NCI-H2029 treated with DMSO at 0.1 percent for 48 hours (cell line): ENCODE results near the gene BTBD7.

Source experiments
- DNase-seq: peaks from one replicate; lab custom pipeline; 2025; lab: John Stamatoyannopoulos, UW

BTBD7 gene

DNA sequence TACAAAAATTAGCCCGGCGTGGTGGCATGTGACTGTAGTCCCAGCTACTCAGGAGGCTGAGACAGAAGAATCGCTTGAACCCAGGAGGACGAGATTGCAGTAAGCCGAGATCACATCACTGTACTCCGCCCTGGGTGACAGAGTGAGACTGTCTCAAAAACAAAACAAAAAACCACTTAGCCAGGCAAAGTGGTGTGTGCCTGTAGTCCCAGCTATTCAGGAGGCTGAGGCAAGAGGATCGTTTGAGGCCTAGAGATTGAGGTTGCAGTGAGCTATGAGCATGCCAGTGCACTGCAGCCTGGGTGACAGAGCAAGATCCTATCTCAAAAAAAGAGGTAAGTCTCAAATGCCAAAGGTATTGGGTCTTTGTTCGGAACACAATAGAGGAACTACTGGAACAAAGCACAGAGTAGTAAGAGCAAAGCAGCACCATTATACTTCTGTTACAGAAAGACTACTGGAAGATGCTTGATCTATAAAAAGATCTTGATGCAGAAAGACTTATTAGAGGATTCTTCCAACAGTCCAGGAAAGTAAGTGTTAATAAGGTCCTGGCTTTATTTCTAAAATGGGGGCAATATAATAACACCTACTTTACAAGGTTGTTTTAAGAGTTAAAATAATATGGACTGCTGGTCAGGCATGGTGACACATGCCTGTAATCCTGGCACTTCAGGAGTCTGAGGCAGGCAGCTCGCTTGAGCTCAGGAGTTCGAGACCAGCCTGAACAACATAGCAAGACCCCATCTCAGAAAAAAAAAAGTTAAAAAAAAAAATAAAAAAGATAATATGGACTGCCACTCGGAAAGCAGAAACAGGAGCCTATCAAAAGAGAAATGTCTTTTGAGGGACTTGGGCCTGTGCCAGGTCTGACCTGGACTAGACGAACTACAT is 29.9 kb downstream of the BTBD7 start:
- no peak for DNase-seq

DNA sequence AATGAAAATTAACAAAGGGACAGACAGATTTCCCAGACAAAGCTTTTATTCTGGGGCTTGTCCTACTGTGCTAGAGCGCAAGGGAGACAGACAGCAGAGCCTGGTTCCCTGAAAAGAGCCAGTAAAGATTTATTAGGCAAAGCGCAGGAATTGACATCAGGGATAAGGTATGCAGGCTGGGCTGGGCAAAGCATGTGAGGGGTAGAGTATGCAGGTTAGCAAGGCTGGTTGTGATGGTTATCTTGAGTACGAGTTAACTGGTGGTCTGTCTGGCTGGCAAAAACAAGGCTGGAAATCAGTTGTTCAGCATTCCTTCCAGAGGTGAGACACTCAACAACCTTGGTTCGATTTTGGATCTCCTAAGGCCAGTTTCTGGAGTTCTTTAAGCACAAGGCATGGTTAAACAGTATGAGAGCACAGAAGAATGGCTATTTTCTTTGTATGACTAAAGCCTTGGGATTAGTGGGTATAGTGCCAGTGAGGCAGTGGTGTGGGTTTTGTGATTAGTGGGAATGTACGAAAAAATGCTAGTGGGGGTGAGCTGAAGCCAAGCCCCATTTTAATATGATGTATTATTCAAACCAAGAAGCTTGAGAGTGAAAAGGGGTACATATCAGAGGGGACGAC is 30.9 kb downstream of the BTBD7 start:
- no peak for DNase-seq

DNA sequence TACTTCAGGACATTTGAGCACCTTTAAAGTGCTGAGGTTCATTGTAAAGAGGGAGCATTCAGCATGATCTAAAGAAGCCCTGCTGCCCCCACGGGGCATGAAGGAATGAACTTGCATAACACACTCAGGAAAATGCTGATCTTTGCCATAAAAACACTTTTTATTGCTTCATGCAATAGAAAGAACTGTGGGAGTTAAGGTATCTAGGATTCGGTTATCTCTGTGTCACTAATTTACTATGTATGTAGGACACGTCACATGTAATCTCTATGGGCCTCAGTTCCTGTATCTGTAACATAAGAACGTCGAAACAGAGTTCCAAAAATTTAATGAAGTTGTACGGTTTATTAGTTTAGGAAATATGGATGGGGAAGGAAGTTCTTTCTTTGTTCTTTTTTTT is 33.0 kb downstream of the BTBD7 start:
- no peak for DNase-seq

DNA sequence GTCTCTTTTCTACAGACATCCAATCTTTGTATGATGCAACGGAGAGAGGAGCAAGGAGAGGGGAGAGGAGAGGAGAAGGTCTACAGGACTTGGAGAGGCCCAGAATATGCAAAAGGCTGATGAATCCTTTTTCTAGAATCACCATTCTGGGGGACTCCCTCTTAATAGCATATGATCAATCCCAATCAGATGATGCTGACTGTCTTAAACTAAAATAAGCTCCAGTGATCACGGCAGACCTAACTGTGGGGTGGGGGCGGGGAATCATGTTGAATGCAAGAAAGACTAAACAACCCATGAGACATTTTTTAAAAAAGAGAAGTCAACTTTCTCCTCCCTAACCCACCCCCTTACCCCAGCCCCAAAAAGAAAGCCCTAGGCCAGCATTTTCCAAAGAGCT is 33.4 kb downstream of the BTBD7 start:
- no peak for DNase-seq

DNA sequence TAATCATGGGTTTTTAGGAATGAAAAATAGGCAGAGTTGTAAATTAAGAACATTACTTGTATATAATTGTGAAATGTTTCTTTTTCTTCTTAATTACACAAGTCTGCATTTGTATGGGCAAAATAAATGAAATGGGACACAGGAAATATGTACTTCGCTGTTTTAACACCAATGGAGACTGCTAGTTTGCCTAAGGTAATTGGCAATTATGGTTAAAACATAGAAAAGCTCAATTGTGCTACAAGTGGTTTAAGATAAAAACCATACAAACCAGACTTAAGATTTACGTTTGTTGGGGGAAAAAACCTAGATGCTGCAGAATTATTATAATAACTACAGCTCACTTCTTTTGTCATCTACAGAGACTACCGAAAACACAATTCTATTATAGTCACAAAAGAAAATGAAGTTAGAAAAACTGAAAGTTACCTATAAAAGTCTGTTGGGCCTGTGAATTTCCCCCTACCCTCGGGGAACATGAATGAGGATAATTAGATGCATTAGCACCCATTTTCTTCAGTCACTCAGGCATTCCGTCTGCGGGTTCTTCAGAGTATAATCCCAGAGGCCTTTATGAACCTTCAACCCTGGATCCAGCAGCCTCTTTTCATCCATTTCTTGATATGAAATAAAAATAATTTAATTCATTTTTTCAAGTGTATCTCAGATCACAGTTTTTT is 37.2 kb downstream of the BTBD7 start:
- no peak for DNase-seq

DNA sequence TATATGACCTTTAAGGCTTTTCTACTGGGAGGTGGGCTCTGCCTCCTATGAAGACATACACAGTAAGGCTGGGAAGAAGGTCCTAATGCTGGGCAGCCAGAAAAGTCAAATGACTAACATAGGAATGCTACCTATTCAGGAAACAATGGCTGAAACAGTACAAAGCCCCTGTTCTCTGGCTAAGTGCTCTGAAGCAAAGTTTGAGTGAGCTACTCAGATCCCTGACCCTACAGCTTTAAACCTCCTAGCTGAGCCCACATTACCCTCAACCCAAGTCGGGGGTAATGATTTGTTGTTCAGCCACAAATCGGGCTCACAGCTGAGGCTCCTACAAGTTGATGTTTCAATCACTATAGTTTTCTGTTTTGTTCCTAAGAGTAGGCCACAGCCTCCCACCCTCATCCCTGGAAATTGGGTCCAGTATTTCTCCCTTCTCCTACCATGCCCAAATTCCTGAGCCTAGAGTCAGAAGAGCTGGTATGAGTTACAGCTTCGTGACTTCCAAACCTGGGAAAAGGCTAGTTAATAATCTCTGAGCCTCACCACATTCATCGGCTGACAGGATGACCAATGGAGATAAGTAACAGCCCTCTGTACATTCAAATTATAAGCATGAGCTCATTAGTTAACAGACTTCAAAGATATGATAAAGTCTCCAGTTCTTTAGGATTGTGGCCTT is 46.5 kb downstream of the BTBD7 start:
- no peak for DNase-seq

DNA sequence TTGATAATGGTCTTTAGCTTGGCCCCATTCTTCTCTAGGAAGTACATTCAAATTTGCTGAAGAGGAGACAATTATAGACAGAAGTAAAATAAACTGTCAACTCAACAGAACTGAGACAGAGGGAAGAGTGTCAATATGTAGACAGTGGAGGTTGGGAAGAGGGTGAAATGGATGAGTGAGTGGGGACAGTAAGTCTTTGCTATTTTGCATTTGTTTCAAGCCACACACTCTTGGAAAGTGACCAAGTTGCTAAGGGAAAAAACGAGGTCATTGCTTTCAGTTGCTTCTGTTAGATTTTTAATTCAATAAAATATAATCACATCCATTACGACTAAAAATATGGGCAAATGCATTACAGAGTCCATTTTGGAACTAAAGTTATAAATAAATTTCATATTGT is 47.8 kb downstream of the BTBD7 start:
- DNase-seq: no peak

DNA sequence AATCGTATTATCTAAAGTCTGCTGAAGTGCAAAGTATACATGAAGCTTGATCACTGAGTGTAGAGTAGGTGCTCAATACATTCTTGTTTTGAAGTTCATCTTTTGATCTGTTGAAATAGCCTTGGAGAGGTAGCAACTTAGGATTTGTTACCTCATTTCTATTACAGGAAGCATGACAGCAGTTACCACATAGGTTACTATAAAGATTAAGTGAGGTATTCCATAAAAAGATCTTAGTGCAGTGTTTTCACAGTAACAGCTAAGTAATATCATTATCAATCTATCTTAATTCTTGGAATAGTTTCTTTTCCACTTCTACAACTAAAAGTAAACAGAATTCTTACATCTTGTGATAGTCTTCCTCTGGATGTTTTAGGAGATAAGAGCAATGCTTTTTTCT is 50.9 kb downstream of the BTBD7 start:
- DNase-seq: no peak

DNA sequence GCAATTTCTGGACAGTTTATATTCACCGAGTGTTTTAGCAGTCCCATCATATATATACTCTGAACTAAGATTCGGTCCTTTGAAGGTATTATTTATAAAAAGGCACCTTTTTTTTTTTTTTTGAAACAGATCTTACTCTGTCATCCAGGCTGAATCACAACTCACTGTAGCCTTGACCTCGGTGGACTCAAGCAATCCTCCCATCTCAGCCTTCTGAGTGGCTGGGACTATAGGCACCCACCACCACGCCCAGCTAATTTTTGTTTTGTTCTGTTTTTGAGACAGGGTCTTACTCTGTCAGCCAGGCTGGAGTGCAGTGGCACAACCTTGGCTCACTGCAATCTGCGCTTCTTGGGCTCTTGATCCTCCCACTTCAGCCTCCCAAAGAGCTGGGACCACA is 52.1 kb downstream of the BTBD7 start:
- no peak for DNase-seq

DNA sequence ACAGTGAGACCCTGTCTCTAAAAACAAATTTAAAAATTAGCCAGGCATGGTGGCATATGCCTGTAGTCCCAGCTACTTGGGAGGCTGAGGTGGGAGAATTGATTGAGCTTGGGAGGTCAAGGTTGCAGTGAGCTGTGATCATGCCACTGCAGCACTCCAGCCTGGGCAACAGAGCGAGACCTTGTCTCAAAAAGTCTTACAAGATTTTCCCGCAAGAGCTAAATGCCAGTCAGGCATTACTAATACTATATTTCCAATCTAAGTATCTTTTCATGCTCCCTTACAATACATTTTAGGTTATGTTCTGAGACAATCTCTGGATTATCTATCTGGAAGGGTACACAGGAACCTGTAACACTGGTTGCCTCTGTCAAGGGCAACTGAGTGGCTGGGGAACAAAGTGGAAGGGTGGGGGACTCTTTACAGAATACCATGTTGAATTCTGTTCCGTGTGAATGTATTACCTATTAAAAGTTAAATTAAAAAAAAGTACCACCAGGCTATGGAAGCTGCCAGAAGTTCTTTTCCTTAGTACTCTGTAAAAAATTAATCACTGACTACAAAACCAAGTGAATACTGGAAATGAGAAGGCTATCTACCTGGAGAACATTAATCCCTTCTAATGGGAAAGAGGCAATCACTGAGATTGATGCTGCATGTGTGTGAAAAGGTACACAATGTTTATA is 56.7 kb downstream of the BTBD7 start:
- no peak for DNase-seq

DNA sequence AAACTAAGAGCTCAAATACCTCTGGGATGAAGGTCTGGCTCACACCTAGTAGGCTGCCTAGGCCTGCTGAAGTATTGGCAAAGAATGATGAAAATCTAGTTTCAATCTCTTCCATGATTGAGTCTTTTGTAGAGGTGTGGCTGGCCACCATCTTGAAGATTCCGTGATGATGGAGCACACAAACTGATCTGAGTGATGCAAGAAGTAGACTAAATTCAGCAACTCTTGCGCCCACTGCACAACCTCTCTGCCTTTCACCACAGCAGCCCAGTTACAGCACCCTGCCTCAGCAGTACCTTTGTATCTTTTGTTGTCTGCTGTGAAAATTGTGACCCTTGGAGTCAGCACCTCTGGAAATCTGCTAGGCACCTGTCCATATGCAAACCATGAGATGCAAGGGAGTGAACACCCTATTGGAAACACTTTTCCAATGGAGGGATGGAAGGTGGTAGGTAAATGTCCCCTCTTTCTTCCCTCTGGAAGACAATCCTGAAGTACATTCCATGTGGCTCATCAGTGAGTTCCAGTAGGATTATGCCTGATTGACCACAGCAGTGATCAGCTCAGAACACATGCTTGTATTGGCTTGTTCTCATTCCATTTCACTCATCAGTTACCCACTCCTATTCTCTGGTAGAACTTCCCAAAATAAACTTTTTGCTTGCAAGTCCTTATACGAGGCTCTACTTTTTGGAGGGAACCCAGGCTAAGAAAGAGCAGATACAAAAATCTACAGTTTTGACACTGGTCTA is 58.6 kb downstream of the BTBD7 start:
- no peak for DNase-seq

DNA sequence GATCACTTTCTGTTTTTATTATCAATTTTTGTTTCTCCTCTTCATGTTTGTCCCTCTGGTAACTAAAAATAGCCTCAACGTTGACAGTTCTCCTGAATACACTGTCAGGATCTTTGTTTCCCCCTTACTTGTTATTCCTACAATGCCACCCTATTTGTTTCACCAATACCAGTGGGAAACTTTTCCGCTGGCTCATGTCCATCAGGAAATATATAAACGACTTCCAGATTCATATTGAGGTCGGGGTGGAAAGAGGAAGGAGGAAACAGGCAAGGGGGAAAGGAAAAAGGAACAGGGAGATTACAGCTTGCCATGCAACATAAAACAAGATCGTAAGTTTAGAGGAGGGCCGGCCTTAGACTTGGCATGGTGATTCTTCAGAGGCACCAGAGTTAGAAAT is 61.7 kb downstream of the BTBD7 start:
- DNase-seq: no peak

DNA sequence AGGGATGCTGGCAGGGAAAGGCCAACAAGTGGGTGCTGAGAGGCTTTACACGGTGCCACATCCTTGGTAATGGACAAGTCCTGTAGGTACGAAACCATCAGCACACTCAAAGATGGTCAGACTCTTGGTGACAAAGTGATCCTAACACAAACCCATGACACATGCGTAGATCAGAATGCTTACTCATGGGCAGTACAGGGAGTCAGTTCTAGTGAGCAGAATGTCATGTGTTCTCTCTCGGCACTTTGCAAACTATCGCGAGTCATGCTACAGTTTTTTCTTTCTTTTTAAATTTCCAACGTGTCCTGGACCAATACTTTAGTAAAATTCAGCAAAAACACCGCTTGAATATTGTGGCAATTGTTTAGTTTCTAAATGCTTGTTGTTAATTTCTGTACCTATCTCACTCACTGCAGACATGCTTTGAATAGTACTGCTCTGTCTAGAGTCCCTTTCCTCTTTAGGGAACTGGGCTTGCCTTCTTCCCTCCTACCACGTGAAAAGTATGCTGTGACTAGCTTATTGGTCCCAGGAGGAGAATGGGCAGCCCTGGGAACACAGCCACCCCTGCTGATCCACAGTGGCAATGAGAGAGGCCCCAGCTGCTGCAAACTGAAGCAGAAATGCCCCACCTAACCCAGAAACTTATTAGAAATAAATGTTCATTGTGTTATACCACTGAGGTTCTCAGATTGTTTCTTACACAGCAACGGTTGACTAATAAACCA is 63.3 kb downstream of the BTBD7 start:
- no peak for DNase-seq

DNA sequence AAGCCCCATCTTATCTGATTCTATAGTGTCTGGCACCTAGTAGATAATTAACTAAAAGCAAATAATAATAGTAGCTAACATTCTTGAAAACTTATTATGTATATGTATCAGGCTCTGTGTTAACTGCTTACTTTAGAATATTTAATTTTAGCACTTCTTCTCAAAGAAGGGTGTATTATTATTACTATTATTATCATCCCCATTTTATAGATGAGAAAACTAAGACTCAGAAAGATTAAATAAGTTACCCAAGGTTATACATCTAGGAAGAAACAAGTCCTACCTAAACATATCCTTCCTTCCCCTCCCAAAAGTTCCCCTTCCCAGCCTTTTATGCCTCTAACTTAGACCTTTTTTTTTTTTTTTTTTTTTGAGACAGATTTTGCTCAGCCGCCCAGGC is 64.4 kb downstream of the BTBD7 start:
- no peak for DNase-seq

DNA sequence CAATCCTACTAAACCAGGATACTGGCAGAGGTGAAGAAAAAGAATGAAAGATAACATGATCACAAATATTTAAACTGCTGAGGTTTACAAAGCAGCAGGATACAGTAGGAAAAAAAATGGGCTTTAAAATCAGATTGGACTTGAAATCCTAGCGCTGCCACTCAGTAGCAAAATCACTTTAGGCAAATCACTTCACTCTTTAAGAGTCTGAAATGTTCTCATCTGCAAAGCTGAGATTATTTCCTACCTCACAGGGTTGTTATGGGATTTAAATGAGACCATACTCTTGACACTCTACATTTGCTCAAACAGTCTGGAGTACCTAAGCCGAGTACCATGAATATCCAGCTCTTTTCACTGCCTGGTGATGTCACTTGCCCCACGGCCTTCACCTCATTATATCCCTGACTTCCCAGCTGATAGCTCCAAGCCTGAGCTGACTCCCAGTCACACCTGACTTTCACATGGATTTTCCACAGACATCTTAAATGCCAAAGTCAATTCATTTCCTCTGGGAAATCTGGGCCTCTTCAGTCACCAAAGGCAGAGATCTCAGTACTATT is 65.6 kb downstream of the BTBD7 start:
- DNase-seq: no peak

DNA sequence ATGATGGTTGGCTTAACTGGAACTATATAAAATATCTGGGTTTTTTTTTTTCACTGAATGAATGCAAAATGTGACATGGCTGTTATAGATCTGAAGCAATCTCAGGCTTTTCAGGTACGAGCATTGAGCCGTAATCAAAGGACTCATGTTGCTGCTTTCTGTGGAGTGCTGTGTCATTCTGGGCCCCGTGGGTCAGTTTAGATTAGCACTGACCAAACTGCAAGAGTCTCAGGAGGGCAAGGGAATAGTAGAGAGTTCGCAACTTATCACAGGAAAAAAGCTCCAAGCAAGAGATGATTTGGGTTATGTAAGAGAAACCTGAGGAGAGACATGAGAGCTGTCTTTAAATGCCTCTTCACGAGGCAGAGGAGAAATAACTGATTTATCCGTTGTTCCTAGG is 66.7 kb downstream of the BTBD7 start:
- DNase-seq: no peak

DNA sequence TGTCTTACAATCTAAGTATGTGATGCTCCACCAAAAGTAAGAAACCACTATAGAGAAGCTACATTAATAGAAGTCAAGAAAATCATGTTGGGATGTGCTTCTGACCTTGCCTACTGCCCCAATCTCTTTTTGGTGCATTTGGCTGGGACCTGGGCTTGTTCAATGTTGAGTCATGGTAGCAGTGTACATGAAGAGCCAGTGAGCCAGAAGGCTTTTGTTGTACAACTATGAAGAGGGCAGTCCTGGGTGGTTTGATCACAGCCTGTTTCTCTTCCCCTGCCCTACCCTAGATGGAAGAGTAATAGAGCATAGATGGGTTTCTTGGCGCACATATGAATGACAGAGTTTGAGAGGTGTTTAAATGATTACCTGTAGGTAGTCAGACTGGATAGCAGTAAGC is 69.4 kb downstream of the BTBD7 start:
- DNase-seq: no peak

DNA sequence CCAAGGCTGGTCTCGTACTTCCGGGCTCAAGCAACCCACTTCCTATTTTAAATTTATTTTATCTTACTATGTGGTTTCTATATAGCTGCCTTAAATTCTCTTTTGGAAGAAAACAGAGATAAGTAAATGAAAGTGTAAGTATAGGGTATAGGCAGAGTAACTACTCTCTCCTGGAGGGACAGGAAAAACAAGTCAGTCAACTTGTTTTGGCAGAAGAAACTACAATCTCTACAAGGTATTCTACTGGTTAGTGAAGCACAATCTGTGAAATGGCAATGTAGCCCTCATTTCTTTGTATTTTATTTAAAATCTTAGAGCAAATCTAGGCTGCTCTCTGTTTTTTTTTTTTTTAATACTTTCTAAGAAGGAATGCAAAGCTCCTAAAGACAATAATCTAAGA is 70.4 kb downstream of the BTBD7 start:
- DNase-seq: no peak

DNA sequence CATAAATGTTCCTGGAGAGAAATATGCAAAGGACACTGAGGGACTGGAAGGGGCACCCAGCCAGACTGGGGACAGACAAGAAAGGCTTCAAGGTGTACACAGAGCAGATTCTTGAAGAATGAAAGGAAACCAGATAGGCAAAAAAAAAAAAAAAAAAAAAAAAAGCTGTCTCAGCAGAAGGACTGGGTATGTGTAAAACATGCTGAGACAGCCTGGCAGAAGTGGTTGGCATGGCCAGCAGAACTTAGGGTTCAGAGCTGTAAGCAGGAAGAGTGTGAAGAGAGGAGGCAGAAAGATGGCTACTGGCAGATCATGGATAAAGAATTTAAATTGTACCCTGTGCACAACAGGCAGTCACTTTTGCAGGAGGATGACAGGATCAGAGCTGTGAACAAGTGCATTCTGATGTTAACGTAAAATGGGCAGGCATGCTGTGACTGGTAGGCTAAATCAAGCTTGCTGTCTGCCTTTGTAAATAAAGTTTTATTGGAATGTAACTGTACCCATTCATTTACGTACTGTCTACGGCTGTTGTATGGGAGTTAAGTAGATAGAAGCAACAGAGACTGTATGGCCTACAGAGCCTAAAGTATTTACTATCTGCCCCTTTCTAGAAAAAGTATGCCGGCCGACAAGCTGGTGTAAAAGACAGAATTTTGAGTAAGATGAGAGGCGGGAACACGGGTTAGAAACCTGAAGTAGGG is 83.6 kb downstream of the BTBD7 start:
- DNase-seq: no peak

DNA sequence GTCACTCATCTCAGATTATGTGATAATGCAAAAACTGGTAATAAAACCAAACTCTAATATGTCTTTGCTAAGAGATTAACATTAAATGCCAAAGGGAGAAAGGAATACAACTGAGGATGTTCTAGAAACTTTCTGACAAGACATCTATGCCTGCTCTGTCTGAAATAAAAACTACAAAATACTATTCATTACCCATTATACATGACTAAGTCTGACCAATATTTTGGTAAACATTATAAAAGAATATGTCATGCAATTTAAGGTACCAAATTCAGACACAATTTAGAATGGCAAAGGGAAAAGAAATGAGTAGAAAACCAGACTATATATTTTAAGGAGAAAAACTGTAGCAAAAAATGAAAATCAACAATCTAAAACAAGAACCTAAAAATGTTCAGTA is 86.3 kb downstream of the BTBD7 start:
- DNase-seq: no peak
